Osteocyte (in vitro differentiated cells): ENCODE data around the gene TMEM132C. TPM values are rescaled to one million over a fixed set of nuclear protein-coding genes. Genes with fewer than 3 reads are reported as not detected.

Experiments
- DNase-seq: peaks from one replicate; pipeline ENCODE4 v3.0.0; 2021; ENCODE audit warnings: mixed read lengths; ENCODE audit not compliant: unreplicated experiment; ENCODE audit errors: extremely low spot score
- H3K27ac Mint-ChIP-seq: one replicate; pipeline ENCODE4 v1.8.0; 2021; ENCODE audit warnings: mild to moderate bottlenecking, mixed read lengths; ENCODE audit not compliant: unreplicated experiment
- H3K27me3 Mint-ChIP-seq: one replicate; pipeline ENCODE4 v1.8.0; 2021; ENCODE audit warnings: mixed read lengths; ENCODE audit not compliant: unreplicated experiment
- H3K36me3 Mint-ChIP-seq: one replicate; pipeline ENCODE4 v1.8.0; 2021; ENCODE audit warnings: mixed read lengths; ENCODE audit not compliant: unreplicated experiment
- H3K4me1 Mint-ChIP-seq: one replicate; pipeline ENCODE4 v1.8.0; 2021; ENCODE audit warnings: mixed read lengths; ENCODE audit not compliant: unreplicated experiment
- H3K4me3 Mint-ChIP-seq: one replicate; pipeline ENCODE4 v1.8.0; 2021; ENCODE audit warnings: mild to moderate bottlenecking, moderate library complexity, mixed read lengths; ENCODE audit not compliant: unreplicated experiment
- H3K9me3 Mint-ChIP-seq: one replicate; pipeline ENCODE4 v1.8.0; 2021; ENCODE audit warnings: mixed read lengths; ENCODE audit not compliant: unreplicated experiment
- CTCF ChIP-seq: fragments of 200-600 bp; sonication (generic); IDR thresholded peaks from 2 replicates; pipeline ENCODE4 v1.5.0; 2021; ENCODE audit warnings: antibody characterized with exemption, mild to moderate bottlenecking, moderate library complexity
- total RNA-seq: library from RNA; stranded (reverse); gene quantifications from 2 replicates; pipeline ENCODE4 v1.2.1, GENCODE V29; 2021

TMEM132C gene
- total RNA-seq, 1 donor from 2014 or later: not detected

- H3K4me1 Mint-ChIP-seq: no peaks in the 10 kb centered on the region
- no peak for TF ChIP-seq CTCF
- H3K27me3 Mint-ChIP-seq: no peaks in the 10 kb centered on the region
- no peak overlapping the region for H3K27ac Mint-ChIP-seq
- no peaks in the 10 kb centered on the region for H3K36me3 Mint-ChIP-seq
- H3K4me3 Mint-ChIP-seq: no peak overlapping the region
- no peak for DNase-seq
- H3K9me3 Mint-ChIP-seq: peaks cover 33% of the 10 kb centered on the region
Observed at GRCh38 chr12:128578045-128578444, 311.1 kb downstream of the TMEM132C start.

- no peaks in the 10 kb centered on the region for H3K27me3 Mint-ChIP-seq
- TF ChIP-seq CTCF: no peak
- no peak for DNase-seq
- H3K36me3 Mint-ChIP-seq: no peaks in the 10 kb centered on the region
- H3K4me3 Mint-ChIP-seq: no peak overlapping the region
- peaks cover 31% of the 10 kb centered on the region for H3K9me3 Mint-ChIP-seq
- no peak overlapping the region for H3K27ac Mint-ChIP-seq
- H3K4me1 Mint-ChIP-seq: no peaks in the 10 kb centered on the region
Observed at GRCh38 chr12:128581321-128581761, 314.4 kb downstream of the TMEM132C start.

- Mint-ChIP-seq H3K4me1 (no peaks in the 10 kb centered on the region), H3K36me3 (no peaks in the 10 kb centered on the region), H3K27me3 (no peaks in the 10 kb centered on the region), H3K4me3 (no peak overlapping the region), H3K9me3 (peaks cover 18% of the 10 kb centered on the region), H3K27ac (no peak overlapping the region)
- DNase-seq: no peak
- TF ChIP-seq CTCF: no peak
Observed at GRCh38 chr12:128583453-128583852, 316.5 kb downstream of the TMEM132C start.

GRCh38 chr12:128586451-128587029 lies 319.6 kb downstream of the TMEM132C start:
- H3K27ac Mint-ChIP-seq: no peak overlapping the region
- no peak for DNase-seq
- no peaks in the 10 kb centered on the region for H3K27me3 Mint-ChIP-seq
- no peak for TF ChIP-seq CTCF
- no peaks in the 10 kb centered on the region for H3K4me1 Mint-ChIP-seq
- peaks cover 25% of the 10 kb centered on the region for H3K9me3 Mint-ChIP-seq
- H3K36me3 Mint-ChIP-seq: no peaks in the 10 kb centered on the region
- H3K4me3 Mint-ChIP-seq: no peak overlapping the region

GRCh38 chr12:128587918-128588317 lies 320.9 kb downstream of the TMEM132C start:
- Mint-ChIP-seq H3K36me3 (no peaks in the 10 kb centered on the region), H3K4me1 (no peaks in the 10 kb centered on the region), H3K9me3 (peaks cover 24% of the 10 kb centered on the region)

More at GRCh38 chr12:128587918-128588317, 320.9 kb downstream of the TMEM132C start:
- Mint-ChIP-seq H3K4me3 (no peak overlapping the region), H3K27me3 (no peaks in the 10 kb centered on the region), H3K27ac (no peak overlapping the region)
- TF ChIP-seq CTCF: no peak
- no peak for DNase-seq
